Activated CD4-positive, alpha-beta T cell treated with anti-CD3 and anti-CD28 coated beads, Interleukin-2, Interleukin-4, amounts not matched to agents 100 ng/mL and 50 ng/mL, durations not matched to agents 16 hours and 8 hours (primary cell): ENCODE data around the gene UBFD1.
"Not testable (repeated sequence)": the region's sequence is repeated elsewhere in the genome, so short reads cannot be mapped to it uniquely, and the experiment has no call there.

Experiments
- DNase-seq: peaks from one replicate; pipeline ENCODE4 v3.0.0-alpha.2; 2020; ENCODE audit warnings: low spot score

Gene UBFD1, protein sequence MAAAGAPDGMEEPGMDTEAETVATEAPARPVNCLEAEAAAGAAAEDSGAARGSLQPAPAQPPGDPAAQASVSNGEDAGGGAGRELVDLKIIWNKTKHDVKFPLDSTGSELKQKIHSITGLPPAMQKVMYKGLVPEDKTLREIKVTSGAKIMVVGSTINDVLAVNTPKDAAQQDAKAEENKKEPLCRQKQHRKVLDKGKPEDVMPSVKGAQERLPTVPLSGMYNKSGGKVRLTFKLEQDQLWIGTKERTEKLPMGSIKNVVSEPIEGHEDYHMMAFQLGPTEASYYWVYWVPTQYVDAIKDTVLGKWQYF

DNA sequence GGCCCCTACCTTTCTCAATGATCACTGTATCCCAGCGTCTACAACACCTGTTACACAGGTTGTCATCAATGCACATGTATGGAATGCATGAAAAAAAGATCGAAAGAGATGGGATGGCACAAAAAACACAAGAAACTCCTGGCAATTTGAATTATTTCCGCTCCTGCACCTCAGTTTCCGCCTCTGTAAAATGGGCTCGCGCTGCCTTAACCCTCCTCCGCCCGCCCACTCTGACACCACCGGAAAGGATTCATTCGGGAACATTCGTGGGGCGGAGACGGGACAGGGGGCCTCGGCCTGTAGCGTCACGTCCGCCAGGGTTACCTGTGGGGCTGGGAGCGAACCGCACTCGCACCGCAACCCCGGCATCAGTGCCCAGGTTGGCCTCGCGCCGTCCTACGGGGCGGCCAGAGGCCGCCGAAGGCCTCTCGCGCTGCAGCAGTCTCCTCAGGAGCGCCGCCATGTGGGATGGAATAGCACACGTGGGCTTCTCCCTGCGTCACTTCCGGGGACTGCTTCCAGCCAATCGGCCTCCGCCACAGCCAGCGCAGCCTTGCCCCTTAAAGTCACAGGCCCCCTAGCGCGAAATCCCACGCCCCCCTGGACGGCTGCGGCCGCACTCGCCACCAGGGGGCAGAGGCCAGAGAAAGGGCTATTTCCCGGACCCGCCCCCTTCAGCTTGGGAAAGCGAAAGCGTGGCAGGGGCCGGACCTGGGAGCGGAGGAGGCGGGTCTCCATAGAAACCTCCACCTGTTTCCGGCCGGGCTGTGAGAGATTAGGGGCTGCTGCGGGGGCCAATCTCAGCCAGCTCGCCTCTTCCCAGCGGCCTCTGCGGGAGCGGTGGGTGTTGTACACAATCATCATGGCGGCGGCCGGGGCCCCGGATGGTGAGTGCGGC, at the start of gene UBFD1, which contains the start of gene EARS2:
TSS of gene UBFD1 (plus strand) at position 847 of the 898 bp plus-strand sequence. CDS start at position 863, 16 bp downstream.
TSS of gene EARS2 (minus strand) at position 470 of the 898 bp plus-strand sequence. CDS start at position 463, 7 bp downstream.
- peak; percentile 98 for DNase-seq

DNA sequence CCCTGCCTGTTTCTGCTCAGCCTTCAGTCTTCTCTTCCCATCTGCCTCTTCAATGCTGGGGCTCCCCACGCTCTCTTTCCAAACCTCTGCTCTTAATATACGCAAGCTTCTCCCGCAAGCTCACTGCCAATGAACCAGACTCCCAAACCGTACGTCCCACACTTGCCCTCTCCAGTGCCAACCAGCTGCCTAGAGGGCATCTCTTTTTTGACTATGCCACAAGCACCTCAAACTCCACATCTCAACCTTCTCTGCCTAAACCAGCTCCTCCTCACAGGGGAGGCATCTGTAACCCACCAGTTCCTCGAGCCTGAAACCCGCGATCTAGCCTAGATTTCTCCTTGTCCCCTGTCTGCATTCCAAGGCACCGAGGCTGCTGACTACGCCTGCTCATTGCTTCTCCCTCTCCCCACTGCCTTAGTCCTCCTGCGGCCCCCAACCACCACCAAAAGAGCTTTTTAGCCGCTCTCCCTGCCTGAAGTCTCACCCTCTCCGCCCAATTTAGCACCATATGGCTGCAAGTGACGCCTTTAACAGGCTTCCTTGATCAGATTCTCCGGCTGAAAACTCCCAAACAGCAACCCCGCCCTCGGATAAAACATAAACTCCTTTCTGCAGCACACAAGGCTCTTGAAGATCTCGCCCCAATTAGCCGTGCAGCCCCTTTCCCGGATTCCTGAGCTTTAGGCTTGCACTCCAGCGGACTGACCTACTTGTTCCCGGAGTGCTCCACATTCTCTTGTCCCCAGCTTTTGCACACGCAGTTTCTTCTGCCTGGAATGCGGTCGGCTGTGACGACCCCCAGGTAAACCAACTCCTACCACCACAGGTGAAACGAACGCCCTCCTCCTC, 48.7 kb upstream of the UBFD1 start:
- no peak for DNase-seq

DNA sequence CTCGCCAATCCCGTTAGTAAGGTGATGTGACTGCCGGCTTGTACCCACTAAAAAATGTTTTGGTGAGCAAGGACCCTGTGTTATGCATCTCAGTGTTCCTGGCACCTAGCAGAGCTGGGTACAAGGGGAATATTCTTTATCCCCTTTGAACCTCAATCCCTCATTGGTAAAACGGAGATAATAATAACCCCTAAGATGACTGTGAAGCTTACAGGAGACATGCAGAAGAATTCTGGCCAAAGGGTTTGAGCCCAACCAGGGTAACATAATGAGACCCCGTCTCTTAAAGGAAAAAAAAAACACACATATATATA, 48.1 kb upstream of the UBFD1 start:
- no peak for DNase-seq

DNA sequence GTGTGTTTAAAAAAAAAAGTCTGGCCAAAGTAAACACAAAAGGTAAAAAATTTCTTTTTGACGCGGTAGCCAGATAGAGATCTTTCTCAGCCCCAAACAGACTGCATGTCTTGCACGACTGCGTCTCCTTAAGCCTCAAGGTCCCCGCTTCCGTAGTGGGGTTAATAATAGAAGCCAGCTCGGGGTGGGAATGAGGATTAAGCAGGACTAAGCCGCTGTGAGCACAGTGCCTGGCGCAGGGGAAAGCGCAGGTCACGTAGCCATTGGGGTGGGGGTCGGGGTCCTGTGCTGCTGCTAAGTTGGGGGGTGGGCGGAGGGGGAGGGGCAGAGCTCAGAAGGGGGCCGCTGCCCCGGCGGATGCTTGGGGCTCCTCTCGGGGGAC, 47.8 kb upstream of the UBFD1 start:
- DNase-seq, result peak; percentile 28

DNA sequence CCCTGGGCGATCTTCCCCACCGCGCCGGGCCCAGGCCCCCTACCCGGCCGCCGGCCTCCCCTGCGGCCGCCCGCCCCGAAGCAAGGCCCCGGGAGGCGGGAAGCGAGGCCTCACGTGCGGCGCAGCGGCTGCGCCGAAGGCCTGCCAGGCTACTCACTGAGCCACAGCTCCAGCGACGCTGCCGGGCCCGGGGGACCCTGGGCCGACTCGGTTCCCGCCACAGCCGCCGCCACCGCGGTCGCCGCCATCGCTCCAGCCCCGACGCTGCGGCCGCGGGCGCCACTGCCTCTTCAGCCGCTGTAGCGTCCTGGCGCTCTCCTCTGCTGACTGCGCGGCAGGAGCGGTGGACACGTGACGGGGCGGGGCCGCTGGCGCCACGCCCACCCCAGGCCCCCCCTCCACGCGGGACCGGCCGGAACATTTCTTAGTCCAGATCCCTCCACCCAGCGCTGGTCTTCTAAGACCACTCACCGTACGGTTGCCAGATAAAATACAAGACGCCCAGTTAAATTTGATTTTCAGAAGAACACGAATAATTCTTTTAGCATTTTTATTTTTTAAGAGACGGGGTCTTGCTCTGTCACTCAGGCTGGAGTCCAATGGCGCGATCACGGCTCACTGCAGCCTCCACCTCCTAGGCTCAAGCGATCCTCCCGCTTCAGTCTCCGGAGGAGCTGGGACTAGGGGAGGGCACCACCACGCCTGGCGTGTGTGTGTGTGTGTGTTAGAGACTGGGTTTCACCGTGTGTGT, 47.2 kb upstream of the UBFD1 start, which contains the start of gene GGA2:
TSS of gene GGA2 (minus strand) at position 331 of the 751 bp plus-strand sequence. CDS start at position 248, 83 bp downstream.
- DNase-seq, result peak; percentile 73

DNA sequence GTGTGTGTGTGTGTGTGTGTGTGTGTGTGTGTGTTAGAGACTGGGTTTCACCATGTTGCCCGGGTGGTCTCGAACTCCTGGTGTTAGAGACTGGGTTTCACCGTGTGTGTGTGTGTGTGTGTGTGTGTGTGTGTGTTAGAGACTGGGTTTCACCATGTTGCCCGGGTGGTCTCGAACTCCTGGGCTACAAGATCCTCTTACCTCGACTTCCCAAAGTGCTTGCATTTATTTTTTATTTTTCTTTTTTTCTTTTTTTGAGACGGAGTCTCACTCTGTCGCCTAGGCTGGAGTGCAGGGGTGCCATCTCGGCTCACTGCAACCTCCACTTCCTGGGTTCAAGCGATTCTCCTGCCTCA, 46.6 kb upstream of the UBFD1 start:
- DNase-seq, result not testable (repeated sequence)

DNA sequence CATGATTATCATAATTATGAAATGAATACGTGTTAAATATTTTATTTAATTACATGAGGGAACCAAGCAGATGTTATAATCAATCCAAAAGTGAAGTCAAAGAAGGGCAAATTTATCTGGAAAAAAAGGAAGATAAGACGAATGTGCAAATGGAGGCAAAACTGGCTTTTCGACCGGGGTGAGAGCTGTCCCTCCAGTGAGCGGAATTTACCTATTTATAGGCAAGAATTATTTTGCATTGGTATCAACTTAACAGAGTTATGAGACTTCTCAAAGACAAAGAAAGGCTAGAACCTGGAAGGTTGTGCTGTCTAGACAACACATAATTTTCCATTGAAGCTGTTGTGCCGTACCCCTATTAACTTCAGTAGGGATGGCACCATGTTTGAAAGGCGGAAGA, 45.8 kb upstream of the UBFD1 start:
- DNase-seq, result no peak

DNA sequence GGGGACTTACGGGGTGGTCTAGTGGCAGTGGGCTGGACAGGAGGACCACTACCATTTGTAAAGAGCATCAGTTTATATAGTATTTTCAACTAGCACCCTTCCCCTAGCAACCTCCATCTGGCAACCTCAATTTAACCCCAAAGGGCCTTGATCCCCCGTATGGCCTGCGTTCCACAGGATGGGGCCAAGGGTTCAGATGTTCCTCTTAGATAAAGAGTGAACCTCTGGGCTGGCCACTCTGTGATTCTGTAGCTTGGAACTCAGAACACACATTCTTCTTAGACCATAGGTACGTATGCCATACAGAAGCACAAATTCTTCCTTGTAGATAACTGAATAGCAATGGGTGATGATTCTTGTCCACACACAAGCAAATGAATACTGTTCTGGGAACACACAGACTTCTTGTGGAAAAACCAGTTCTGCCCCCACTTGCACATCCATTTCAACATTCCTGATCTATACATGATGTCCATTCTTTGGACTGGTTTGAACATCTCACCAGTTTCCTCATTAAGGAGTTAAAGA, 45.3 kb upstream of the UBFD1 start:
- no peak for DNase-seq

DNA sequence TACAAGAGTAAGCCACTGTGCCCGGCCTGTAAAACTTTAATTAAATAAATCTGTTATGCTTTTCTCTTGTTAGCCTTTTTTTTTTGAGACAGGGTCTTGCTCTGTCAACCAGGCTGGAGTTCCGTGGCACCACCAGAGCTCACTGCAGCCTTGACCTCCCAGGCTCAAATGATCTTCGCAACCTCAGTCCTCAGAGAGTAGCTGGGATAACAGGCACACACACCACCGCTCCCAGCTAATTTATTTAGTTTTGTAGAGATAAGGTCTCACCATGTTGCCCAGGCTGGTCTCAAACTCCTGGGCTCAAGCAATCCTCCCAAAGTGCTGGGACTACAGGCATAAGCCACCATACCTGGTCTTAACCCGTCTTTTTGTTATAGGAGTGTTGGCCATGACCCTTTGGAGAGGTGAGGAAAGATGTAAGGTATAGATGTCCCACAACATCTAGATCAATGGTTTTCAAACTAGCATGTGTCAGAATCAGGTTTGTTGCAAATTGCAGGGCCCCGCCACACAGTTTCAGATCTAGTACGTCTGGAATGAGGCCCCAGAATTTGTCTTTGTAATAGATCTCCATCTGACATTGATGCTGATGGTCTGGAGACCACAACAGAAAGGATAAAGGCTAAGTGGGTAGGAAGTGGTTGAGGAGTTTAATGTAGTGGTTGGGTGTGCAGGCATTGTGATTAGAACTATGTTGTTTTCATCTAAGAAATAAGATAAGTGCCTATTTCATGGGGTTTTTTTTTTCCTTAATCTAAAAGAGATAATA, 43.0 kb upstream of the UBFD1 start:
- peak; percentile 41 for DNase-seq

DNA sequence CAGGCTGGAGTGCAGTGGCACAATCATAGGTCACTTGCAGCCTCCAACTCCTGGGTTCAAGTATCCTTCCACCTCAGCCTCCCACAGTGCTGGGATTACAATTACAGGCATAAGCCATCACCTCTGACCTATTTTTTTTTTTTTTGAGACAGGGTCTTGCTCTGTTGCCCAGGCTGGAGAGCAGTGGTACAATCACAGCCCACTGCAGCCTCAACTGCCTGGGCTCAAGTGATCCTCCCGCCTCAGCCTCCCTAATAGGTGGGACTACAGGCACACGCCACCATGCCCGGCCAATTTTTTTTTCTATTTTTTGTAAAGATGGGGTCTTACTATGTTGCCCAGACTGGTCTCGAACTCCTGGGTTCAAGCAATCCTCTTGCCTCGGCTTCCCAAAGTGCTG, 41.6 kb upstream of the UBFD1 start:
- DNase-seq, result no peak

DNA sequence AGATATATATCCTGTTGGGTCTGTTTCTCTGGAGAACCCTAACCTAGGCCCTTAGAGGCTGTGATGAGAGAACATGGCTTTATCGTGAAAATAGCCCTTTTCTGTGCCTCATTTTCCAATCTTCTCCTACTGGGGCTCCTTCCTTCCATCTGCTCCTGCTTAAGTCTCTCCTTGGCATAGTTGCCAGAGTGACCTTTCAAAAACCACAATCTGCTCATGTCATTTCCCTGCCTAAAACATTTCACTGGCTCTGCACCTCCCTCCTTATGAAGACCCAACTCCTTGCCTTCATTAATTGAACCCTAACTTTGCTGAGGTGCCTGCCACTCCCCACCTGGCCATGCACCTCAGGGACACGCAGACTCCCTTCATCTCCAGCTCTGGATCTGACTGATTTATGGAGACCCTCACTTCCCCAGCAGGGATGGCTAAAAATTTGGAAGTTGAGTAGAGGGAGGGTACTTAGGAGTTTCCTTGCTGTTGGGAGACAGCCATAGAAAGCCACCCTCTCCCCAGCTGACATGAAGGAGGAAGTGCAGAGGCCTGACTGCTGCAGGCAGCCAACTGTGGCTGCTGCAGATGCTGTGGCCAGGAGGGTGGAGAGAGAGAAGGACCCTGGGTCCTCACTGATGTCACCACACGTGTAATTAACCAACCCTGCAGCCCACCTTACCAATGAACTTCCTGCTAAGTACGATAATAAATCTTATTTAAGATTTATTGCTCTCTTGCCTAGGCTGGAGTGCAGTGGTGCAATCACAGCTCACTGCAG, 41.0 kb upstream of the UBFD1 start:
- no peak for DNase-seq

DNA sequence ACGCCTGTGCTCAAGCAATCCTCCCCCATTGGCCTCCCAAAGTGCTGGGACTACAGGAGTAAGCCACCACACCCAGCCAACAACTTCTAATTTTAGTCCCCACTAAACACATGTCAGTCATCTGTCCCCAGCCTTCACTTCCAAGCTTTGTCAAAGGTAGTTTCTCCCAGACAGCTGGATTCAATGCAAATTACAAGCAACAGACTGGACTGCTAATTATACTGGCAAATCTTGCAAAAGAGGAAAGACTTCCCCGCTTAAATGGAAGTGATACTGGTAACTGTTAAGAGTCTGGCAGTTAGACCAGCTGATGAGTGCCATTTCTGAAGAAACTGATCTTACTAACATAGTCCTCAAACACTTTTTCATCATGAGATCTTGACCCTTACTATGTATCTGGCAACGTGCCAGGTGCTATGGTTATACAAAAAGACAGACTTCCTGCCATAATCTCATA, 39.1 kb upstream of the UBFD1 start:
- no peak for DNase-seq

DNA sequence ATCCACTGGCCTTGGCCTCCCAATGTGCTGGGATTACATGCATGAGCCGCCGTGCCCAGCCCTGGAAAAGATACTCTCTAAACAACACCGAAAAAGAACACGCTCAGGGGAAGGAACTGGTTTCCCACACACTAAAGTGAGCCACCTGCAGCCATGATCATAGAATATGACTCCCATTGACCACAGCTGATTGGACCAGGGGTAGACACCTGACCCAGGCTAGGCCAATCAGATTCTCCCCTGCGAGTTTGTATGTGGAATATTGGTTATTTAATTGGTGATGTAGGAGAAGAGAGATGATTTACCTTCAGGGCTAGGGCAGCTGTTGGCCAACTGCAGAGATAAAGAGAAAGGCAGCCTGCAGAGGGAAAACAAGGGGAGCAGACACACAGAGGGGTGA, 38.2 kb upstream of the UBFD1 start:
- no peak for DNase-seq

DNA sequence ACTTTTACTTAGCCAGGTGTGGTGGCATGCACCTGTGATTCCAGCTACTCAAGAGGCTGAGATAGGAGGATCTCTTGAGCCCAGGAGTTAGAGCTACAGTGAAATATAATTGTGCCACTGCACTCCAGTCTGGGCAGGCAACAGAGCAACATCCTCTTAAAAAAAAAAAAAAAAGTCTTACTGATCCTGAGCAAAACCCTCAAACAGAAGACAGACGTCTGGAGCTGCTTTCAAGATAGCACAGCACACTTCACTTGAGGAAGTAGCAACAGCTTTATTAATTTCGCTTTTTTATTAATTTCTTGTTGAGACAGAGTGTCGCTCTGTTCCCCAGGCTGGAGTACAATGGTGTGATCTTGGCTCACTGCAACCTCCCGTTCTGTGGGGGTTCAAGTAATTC, 37.0 kb upstream of the UBFD1 start:
- no peak for DNase-seq

DNA sequence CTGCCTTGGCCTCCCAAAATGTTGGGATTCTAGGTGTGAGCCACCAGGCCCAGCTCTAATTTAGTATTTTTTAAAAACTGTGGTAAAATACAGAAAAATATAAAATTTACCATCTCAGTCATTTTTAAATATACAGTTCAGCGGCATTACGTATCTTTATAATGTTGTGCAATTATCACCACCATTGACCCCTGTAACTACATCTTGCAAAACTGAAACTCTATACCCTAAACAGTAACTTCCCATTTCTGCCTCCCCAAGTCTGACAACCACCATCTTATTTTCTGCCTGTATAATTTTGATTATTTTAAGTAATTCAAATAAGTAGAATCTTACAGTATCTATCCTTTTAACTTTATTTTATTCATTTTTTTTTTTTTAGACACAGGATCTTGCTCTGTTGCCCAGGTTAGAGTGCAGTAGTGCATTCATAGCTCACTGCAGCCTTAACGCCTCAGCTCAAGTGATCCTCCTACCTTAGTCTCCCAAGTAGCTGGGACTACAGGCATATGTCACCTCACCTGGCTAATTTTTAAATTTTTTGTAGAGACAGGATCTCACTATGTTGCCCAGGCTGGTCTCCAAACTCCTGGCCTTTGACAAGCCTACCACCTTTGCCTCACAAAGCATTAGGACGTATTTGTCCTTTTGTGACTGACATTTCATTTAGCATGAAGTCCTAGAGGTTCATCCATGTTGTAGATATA, 36.3 kb upstream of the UBFD1 start:
- DNase-seq, result no peak

DNA sequence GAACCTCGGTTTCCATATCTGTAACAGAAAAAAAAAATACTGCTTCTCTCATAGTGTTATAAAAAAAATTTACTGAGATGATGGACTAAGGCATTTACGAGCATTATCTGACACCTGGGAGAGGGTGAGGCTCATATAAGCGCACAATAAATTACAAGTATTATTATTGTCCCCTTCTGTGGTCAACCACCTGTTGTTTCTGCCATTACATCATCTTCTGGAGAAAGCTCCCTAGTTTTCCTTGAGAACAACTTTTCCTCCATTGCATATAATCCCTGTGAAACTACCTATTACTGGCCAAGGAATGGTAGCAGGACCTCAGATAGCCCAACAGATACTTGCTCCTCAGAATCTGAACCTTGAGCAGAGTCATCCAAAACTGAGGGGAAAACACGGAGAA, 35.6 kb upstream of the UBFD1 start:
- no peak for DNase-seq

DNA sequence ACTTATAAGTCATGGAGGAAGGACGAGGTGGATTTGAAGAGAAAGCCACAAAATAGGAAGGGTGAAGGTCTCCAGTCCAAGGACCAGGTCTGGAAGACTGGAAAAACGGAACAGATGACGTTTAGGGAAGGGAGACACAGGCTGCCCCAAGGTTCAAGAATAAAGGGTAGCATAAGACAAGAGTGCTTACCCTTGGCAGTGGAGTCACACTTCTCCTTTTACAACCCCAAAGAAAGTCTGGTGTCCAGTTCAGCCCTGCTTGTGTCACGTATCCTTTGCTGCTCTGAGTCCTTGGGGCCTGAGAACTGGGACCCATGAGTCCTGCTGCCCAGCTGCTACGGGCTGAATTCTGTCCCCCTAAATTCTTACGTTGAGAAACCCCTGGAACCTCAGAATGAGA, 34.2 kb upstream of the UBFD1 start:
- no peak for DNase-seq

DNA sequence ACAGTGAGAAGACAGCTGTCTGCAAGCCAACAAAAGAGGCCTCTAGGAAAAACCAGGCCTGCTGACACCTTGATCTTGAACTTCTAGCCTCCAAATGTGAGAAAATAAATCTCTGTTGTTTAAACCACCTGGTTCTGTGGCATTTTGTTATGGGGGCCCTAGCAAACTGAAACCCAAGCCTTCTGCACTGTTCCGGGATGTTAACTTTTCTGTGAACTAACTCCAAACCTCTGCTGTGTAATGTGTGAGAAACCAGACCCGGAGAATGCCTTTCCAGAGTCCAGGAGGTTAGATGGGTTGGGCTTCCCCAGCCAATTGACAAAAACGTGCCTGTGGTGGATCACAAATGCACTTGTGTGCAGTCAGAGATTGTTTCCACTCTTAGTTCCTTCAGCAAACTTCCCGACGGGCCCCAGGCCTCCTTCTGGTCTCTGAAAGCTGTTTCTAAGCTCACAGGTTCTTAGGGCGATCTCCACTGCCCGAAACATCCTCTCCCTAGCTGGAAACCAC, 33.6 kb upstream of the UBFD1 start:
- DNase-seq, result no peak

DNA sequence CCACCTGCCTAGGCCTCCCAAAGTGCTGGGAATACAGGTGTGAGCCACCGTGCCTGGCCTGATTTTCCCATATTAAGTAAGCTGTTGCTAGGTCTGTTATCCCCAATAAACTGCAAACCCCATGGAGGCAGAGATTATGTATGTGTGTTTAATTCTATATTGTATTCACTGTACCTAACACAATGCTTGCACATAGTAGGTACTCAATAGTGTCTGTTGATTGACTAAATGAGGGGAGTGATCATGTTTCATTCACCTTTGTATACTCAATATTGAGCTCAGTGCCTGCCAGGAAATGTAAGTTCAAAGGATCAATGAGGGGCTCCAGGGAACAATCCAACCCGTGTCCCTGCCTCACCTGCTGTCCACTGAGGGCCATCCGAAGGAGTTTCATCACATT, 32.6 kb upstream of the UBFD1 start:
- no peak for DNase-seq
